Measurements from ENCODE around the gene ITIH4. TPM values are rescaled to one million over a fixed set of nuclear protein-coding genes. Genes with fewer than 3 reads are reported as not detected.
"Not testable (repeated sequence)": the region's sequence is repeated elsewhere in the genome, so short reads cannot be mapped to it uniquely, and the experiment has no call there.

The ITIH4 gene
- total RNA-seq, 1 experiment from 2014 or later = 4.1 TPM

DNA sequence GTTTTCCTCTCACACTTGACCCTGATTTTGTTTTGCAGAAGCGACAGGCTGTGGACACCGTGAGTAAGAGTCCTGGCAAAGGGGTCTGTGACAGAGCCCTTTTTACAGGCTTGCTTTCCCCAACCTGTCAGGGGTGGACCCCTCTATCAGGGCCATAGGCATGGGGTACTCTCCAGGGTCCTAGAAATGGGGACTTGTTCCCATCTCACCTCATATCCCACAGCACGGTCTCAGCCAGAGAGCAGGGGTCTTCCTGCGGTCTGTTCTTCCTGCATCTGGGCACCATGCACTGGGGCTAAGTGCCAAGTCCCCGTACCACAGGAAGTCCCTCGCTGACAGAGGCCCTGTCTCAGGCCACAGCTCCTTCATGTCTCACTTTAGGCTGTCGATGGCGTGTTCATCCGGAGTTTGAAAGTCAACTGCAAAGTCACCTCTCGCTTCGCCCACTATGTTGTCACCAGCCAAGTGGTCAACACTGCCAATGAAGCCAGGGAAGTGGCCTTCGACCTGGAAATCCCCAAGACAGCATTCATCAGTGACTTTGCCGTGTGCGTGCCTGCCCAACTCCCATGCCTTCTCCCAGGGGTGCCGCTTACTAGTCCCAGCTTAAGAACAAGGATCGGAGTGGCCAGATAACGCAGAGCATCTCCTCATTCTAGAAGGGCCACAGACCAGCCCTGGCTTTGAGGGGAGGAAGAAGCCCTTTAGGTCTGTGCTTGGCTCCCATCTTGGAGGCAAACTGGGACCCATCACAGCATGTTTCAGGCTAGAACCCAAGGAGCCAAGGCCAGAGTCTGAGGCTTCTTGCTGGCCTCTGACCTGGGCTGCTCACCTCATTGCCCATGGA is 52.3 kb downstream of the ITIH4 start:
- TF ChIP-seq, protein P1, sequence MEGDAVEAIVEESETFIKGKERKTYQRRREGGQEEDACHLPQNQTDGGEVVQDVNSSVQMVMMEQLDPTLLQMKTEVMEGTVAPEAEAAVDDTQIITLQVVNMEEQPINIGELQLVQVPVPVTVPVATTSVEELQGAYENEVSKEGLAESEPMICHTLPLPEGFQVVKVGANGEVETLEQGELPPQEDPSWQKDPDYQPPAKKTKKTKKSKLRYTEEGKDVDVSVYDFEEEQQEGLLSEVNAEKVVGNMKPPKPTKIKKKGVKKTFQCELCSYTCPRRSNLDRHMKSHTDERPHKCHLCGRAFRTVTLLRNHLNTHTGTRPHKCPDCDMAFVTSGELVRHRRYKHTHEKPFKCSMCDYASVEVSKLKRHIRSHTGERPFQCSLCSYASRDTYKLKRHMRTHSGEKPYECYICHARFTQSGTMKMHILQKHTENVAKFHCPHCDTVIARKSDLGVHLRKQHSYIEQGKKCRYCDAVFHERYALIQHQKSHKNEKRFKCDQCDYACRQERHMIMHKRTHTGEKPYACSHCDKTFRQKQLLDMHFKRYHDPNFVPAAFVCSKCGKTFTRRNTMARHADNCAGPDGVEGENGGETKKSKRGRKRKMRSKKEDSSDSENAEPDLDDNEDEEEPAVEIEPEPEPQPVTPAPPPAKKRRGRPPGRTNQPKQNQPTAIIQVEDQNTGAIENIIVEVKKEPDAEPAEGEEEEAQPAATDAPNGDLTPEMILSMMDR (IDR thresholded peaks at IDR 0.05; ENCODE audit: insufficient read depth in 1 of 2, low read depth in 1 of 2, low read length in 1 of 2, severe bottlenecking in 1 of 2, unreplicated experiment in 1 of 2) = no peak
- intact Hi-C loops (cut with micrococcal nuclease; ENCODE audit: unreplicated experiment) = no loop called here
- Mint-ChIP-seq H3K9me3 (ENCODE audit: unreplicated experiment) (no peaks in the 10 kb centered on the region), H3K4me3 (ENCODE audit: unreplicated experiment) (no peak overlapping the region), H3K27ac (ENCODE audit: unreplicated experiment) (no peak overlapping the region), H3K27me3 (ENCODE audit: insufficient read depth, unreplicated experiment) (no peaks in the 10 kb centered on the region), H3K4me1 (ENCODE audit: low read depth, unreplicated experiment) (peaks cover 20% of the 10 kb centered on the region), H3K36me3 (ENCODE audit: insufficient read depth, unreplicated experiment) (no peaks in the 10 kb centered on the region)
- no peaks in the 10 kb centered on the region for H3K27me3 ChIP-seq (replicated peaks; ENCODE audit: control insufficient read depth, insufficient read depth, low read length)
- no peak for DNase-seq
- H3K4me1 ChIP-seq = peaks cover 26% of the 10 kb centered on the region
- H3K9me3 ChIP-seq = no peaks in the 10 kb centered on the region
- ChIA-PET CTCF (no interaction called here), POLR2A (no interaction called here)
- BruUV-seq (replicated peaks) = no TSS peak
- H3K4me3 ChIP-seq (ENCODE audit: low read depth, low read length) = no peak overlapping the region
- H3K36me3 ChIP-seq (ENCODE audit: control insufficient read depth, insufficient read depth, low read length) = no peaks in the 10 kb centered on the region

DNA sequence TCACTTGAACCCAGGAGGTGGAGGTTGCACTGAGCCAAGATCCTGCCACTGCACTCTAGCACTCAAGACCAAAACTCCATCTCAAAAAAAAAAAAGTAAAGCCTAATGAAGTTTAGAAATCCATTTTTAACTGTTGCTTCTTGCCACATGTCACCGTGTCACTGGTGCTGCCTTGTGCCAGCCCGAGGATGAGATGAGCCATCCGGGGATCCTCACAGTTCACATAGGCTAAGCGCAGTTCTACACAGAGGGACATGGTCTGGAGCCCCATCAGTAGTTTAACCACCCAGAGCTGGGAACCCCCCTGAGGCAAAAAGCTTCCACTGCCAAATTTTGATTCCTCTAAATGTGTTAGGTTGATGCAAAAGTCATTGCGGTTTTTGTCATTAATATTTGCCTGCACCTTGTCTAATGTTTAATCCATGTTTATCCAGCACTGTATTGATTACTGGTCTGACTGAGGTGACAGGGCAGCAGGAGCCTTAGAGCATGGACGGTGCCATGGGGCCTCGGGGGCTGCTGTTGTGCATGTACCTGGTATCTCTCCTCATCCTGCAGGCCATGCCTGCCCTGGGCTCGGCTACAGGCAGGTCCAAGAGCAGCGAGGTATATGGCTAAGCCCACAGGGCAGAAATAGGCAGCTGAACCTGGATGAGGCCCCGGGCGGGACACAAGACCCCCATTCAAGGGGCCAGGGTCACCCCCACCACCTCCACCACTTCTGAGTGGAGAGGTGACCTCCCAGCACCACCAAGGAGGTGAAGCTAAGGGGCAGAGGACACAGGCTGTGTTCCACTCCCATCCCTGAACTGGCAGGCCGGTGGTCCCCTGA is 53.1 kb downstream of the ITIH4 start, which contains the start of gene ITIH1:
Gene ITIH1, plus strand, starts transcription at position 473 of the 832 bp plus-strand sequence. Its CDS starts 17 bp downstream, at position 490.
- Mint-ChIP-seq H3K9me3 (ENCODE audit: unreplicated experiment) (no peaks in the 10 kb centered on the region), H3K27me3 (ENCODE audit: insufficient read depth, unreplicated experiment) (no peaks in the 10 kb centered on the region), H3K4me1 (ENCODE audit: low read depth, unreplicated experiment) (peaks cover 22% of the 10 kb centered on the region), H3K4me3 (ENCODE audit: unreplicated experiment) (no peak within 1 kb of the TSS), H3K27ac (ENCODE audit: unreplicated experiment) (peak within 1 kb of the TSS; percentile 81), H3K36me3 (ENCODE audit: insufficient read depth, unreplicated experiment) (no peaks in the 10 kb centered on the region)
- Histone ChIP-seq H3K36me3 (ENCODE audit: control insufficient read depth, insufficient read depth, low read length) (no peaks in the 10 kb centered on the region), H3K4me3 (ENCODE audit: low read depth, low read length) (no peak within 1 kb of the TSS), H3K27me3 (replicated peaks; ENCODE audit: control insufficient read depth, insufficient read depth, low read length) (no peaks in the 10 kb centered on the region), H3K9me3 (no peaks in the 10 kb centered on the region), H3K4me1 (peaks cover 26% of the 10 kb centered on the region)
- POLR2A ChIA-PET = no interaction called here
- TF ChIP-seq, protein P1 (IDR thresholded peaks at IDR 0.05; ENCODE audit: insufficient read depth in 1 of 2, low read depth in 1 of 2, low read length in 1 of 2, severe bottlenecking in 1 of 2, unreplicated experiment in 1 of 2) = no peak
- DNase-seq = no peak
- BruUV-seq (replicated peaks) = no TSS peak
- intact Hi-C loops (cut with micrococcal nuclease; ENCODE audit: unreplicated experiment) = no loop called here
- CTCF ChIA-PET = no interaction called here

GRCh38 chr3:52776486-52776885 is 54.0 kb downstream of the ITIH4 start:
- Mint-ChIP-seq H3K4me1 (ENCODE audit: low read depth, unreplicated experiment) (peaks cover 26% of the 10 kb centered on the region), H3K27ac (ENCODE audit: unreplicated experiment) (peak overlapping the region; percentile 81)
- H3K4me3 ChIP-seq (ENCODE audit: low read depth, low read length); intact Hi-C loops (cut with micrococcal nuclease; ENCODE audit: unreplicated experiment); H3K9me3 Mint-ChIP-seq (ENCODE audit: unreplicated experiment); H3K9me3 ChIP-seq; BruUV-seq (replicated peaks); H3K27me3 Mint-ChIP-seq (ENCODE audit: insufficient read depth, unreplicated experiment); H3K27me3 ChIP-seq (replicated peaks; ENCODE audit: control insufficient read depth, insufficient read depth, low read length); POLR2A ChIA-PET; H3K36me3 Mint-ChIP-seq (ENCODE audit: insufficient read depth, unreplicated experiment); H3K4me3 Mint-ChIP-seq (ENCODE audit: unreplicated experiment); H3K36me3 ChIP-seq (ENCODE audit: control insufficient read depth, insufficient read depth, low read length): not testable (repeated sequence)
- H3K4me1 ChIP-seq = peaks cover 26% of the 10 kb centered on the region
- CTCF ChIA-PET = interaction anchor here (1.7 kb wide), 1 partner anchor 16 kb away, joined by 7 read pairs; no protein-coding TSS in a partner anchor
- peak in 1 of 2 experiments; percentile 33 for DNase-seq
